ENCODE results near the gene ARMH3. TPM values are rescaled to one million over a fixed set of nuclear protein-coding genes. Genes with fewer than 3 reads are reported as not detected.

The ARMH3 gene
- total RNA-seq, 5 donors from 2014 or later (not counting 1 experiment from before 2014, with no cell fraction given), result 26.4 to 30.0 (median 27.2) TPM

GRCh38 chr10:101814466-101815071, 241.4 kb downstream of the ARMH3 start:
- no peaks in the 10 kb centered on the region for H3K27me3 Mint-ChIP-seq

GRCh38 chr10:101812606-101813005, 243.4 kb downstream of the ARMH3 start:
- WGBS (ENCODE audit: insufficient coverage), result 100% methylated on average over 1 of the region's 4 CpGs
- H3K9me3 Mint-ChIP-seq, result no peaks in the 10 kb centered on the region
- CTCF ChIA-PET, result interaction anchor here in 1 of 2 donors (0.6 to 0.9 kb wide), 3 partner anchors 15 to 345 kb away, joined by 3 to 4 read pairs (median 4); no protein-coding TSS in a partner anchor

More at GRCh38 chr10:101814466-101815071, 241.4 kb downstream of the ARMH3 start:
- Mint-ChIP-seq H3K9me3 (no peaks in the 10 kb centered on the region), H3K4me3 (peak overlapping the region; percentile 94 to 99 (median 98)), H3K27ac (peak overlapping the region; percentile 70 to 88), H3K4me1 (peaks cover 56 to 58% (median 57%) of the 10 kb centered on the region in 3 donors), H3K36me3 (peaks cover 32% of the 10 kb centered on the region)
- H3K4me3 ChIP-seq (ENCODE audit: control insufficient read depth in 1 of 2, extremely low read depth in 1 of 2, low read length in 1 of 2), result peak overlapping the region; percentile 95 to 100
- H3K9me3 ChIP-seq, result no peaks in the 10 kb centered on the region
- peak in 1 of 35 experiments; percentile 27 for DNase-seq
- 75% methylated on average over 6 of the region's 8 CpGs for WGBS (ENCODE audit: insufficient coverage)
- ChIA-PET POLR2A (interaction anchor here (0.5 to 0.7 kb wide), 2 partner anchors 18 to 31 kb away, joined by 3 to 4 read pairs; partner anchors contain the start of gene NPM3 (in 1 of the 2)), CTCF (interaction anchor here in 1 of 2 donors (0.9 kb wide), 1 partner anchor 14 kb away, joined by 3 read pairs; no protein-coding TSS in a partner anchor)
- ATAC-seq (replicated peaks in 1 of 4), result no peak
- H3K36me3 ChIP-seq (ENCODE audit: control insufficient read depth in 2 of 2, extremely low read depth in 1 of 2, insufficient read depth in 1 of 2, low read length in 1 of 2), result peaks cover 7 to 29% of the 10 kb centered on the region in 2 donors
- H3K27ac ChIP-seq (ENCODE audit: low read length), result no peak overlapping the region
- H3K4me1 ChIP-seq (ENCODE audit: control insufficient read depth in 1 of 2, extremely low read depth in 1 of 2, insufficient read depth in 2 of 2, low read length in 2 of 2), result peaks cover 30 to 31% of the 10 kb centered on the region in 2 experiments
- no peaks in the 10 kb centered on the region for H3K27me3 ChIP-seq (replicated peaks in 1 of 2; ENCODE audit: control insufficient read depth in 2 of 2, extremely low read depth in 1 of 2, insufficient read depth in 2 of 2, low read length in 1 of 2)

GRCh38 chr10:101807158-101807557, 248.8 kb downstream of the ARMH3 start:
- Mint-ChIP-seq H3K4me3 (no peak overlapping the region), H3K27ac (peak overlapping the region in 1 of 2 donors; percentile 36), H3K9me3 (no peaks in the 10 kb centered on the region), H3K27me3 (no peaks in the 10 kb centered on the region), H3K4me1 (peaks cover 10 to 41% (median 39%) of the 10 kb centered on the region in 3 donors), H3K36me3 (peaks cover 36% of the 10 kb centered on the region)
- H3K36me3 ChIP-seq (ENCODE audit: control insufficient read depth in 2 of 2, extremely low read depth in 1 of 2, insufficient read depth in 1 of 2, low read length in 1 of 2), result peaks cover 11 to 90% of the 10 kb centered on the region in 2 donors
- WGBS (ENCODE audit: insufficient coverage), result 88% methylated on average over 1 of the region's 1 CpG
- H3K9me3 ChIP-seq, result no peaks in the 10 kb centered on the region
- H3K4me3 ChIP-seq (ENCODE audit: control insufficient read depth in 1 of 2, extremely low read depth in 1 of 2, low read length in 1 of 2), result no peak overlapping the region
- ChIA-PET CTCF (interaction anchor here in 1 of 2 donors (0.6 kb wide), 1 partner anchor 20 kb away, joined by 12 read pairs; no protein-coding TSS in a partner anchor), POLR2A (interaction anchor here in 1 of 2 donors (1.2 kb wide), 1 partner anchor 12 kb away, joined by 3 read pairs; no protein-coding TSS in a partner anchor)
- no peak for ATAC-seq (replicated peaks in 1 of 4)
- H3K27ac ChIP-seq (ENCODE audit: low read length), result no peak overlapping the region
- no peaks in the 10 kb centered on the region for H3K27me3 ChIP-seq (replicated peaks in 1 of 2; ENCODE audit: control insufficient read depth in 2 of 2, extremely low read depth in 1 of 2, insufficient read depth in 2 of 2, low read length in 1 of 2)
- no peak for DNase-seq
- H3K4me1 ChIP-seq (ENCODE audit: control insufficient read depth in 1 of 2, extremely low read depth in 1 of 2, insufficient read depth in 2 of 2, low read length in 2 of 2), result peaks cover 0 to 8% of the 10 kb centered on the region in 2 experiments

More at GRCh38 chr10:101812606-101813005, 243.4 kb downstream of the ARMH3 start:
- DNase-seq (no peak), ATAC-seq (replicated peaks in 1 of 4) (no peak)
- Mint-ChIP-seq H3K4me3 (peak overlapping the region in 2 of 3 donors; percentile 98 to 99), H3K36me3 (peaks cover 34% of the 10 kb centered on the region), H3K4me1 (peaks cover 46 to 55% (median 54%) of the 10 kb centered on the region in 3 donors), H3K27me3 (no peaks in the 10 kb centered on the region), H3K27ac (peak overlapping the region in 1 of 2 donors; percentile 64)
- H3K4me1 ChIP-seq (ENCODE audit: control insufficient read depth in 1 of 2, extremely low read depth in 1 of 2, insufficient read depth in 2 of 2, low read length in 2 of 2), result peaks cover 21 to 22% of the 10 kb centered on the region in 2 experiments
- H3K4me3 ChIP-seq (ENCODE audit: control insufficient read depth in 1 of 2, extremely low read depth in 1 of 2, low read length in 1 of 2), result peak overlapping the region in 1 of 2 donors; percentile 44
- H3K27ac ChIP-seq (ENCODE audit: low read length), result no peak overlapping the region
- POLR2A ChIA-PET, result no interaction called here
- H3K36me3 ChIP-seq (ENCODE audit: control insufficient read depth in 2 of 2, extremely low read depth in 1 of 2, insufficient read depth in 1 of 2, low read length in 1 of 2), result peaks cover 7 to 47% of the 10 kb centered on the region in 2 donors
- H3K27me3 ChIP-seq (replicated peaks in 1 of 2; ENCODE audit: control insufficient read depth in 2 of 2, extremely low read depth in 1 of 2, insufficient read depth in 2 of 2, low read length in 1 of 2), result no peaks in the 10 kb centered on the region
- no peaks in the 10 kb centered on the region for H3K9me3 ChIP-seq

DNA sequence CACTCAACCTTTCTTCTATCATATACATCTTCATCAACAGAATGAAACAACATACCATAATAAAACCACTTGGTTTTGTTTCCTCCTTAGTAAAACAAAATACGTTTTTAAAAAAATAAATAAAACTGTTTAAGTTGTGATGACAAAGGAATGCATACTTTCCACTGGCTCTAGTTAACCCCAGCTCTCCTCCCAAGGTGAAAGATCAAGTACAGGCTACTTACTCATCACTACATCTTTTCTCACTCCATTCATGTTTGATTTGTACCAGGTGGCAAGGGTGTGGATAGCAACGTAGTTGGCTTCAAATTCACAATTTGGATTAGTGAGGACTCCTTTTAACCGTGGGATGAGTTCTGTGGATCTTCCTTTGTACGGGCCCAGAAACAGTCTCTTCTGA, 252.5 kb downstream of the ARMH3 start:
- Mint-ChIP-seq H3K27me3 (no peaks in the 10 kb centered on the region), H3K27ac (no peak overlapping the region), H3K4me1 (peaks cover 38% of the 10 kb centered on the region in 3 donors), H3K4me3 (no peak overlapping the region), H3K9me3 (no peaks in the 10 kb centered on the region), H3K36me3 (peaks cover 46% of the 10 kb centered on the region)
- H3K4me1 ChIP-seq (ENCODE audit: control insufficient read depth in 1 of 2, extremely low read depth in 1 of 2, insufficient read depth in 2 of 2, low read length in 2 of 2), result peaks cover 0 to 15% of the 10 kb centered on the region in 2 experiments
- CTCF ChIA-PET, result no interaction called here
- no CpG with 5 or more reads among the region's 4 CpGs for WGBS (ENCODE audit: insufficient coverage)
- no peak for DNase-seq
- no peak overlapping the region for H3K27ac ChIP-seq (ENCODE audit: low read length)
- no peaks in the 10 kb centered on the region for H3K9me3 ChIP-seq
- H3K36me3 ChIP-seq (ENCODE audit: control insufficient read depth in 2 of 2, extremely low read depth in 1 of 2, insufficient read depth in 1 of 2, low read length in 1 of 2), result peaks cover 12 to 90% of the 10 kb centered on the region in 2 donors
- POLR2A ChIA-PET, result interaction anchor here in 1 of 2 donors (0.6 kb wide), 1 partner anchor 17 kb away, joined by 6 read pairs; no protein-coding TSS in a partner anchor
- H3K27me3 ChIP-seq (replicated peaks in 1 of 2; ENCODE audit: control insufficient read depth in 2 of 2, extremely low read depth in 1 of 2, insufficient read depth in 2 of 2, low read length in 1 of 2), result no peaks in the 10 kb centered on the region
- H3K4me3 ChIP-seq (ENCODE audit: control insufficient read depth in 1 of 2, extremely low read depth in 1 of 2, low read length in 1 of 2), result no peak overlapping the region
- no peak for ATAC-seq (replicated peaks in 1 of 4)

- H3K36me3 Mint-ChIP-seq, result peaks cover 71% of the 10 kb centered on the region
- no peak overlapping the region for H3K27ac ChIP-seq (ENCODE audit: low read length)
- DNase-seq, result no peak
Measured at GRCh38 chr10:101797403-101798059, 258.4 kb downstream of the ARMH3 start.

More at GRCh38 chr10:101797403-101798059, 258.4 kb downstream of the ARMH3 start:
- Mint-ChIP-seq H3K9me3 (no peaks in the 10 kb centered on the region), H3K27me3 (no peaks in the 10 kb centered on the region), H3K27ac (no peak overlapping the region), H3K4me3 (no peak overlapping the region), H3K4me1 (peaks cover 38 to 48% (median 41%) of the 10 kb centered on the region in 3 donors)
- ChIA-PET POLR2A (interaction anchor here (0.6 to 1.0 kb wide), 6 partner anchors 12 to 747 kb away, joined by 3 to 10 read pairs (median 4); partner anchors contain the start of gene NPM3 (in 1 of the 2)), CTCF (interaction anchor here (0.5 to 2.2 kb wide), 7 partner anchors 11 to 326 kb away, joined by 3 to 11 read pairs (median 6); no protein-coding TSS in a partner anchor)
- no peak for ATAC-seq (replicated peaks in 1 of 4)
- Histone ChIP-seq H3K36me3 (ENCODE audit: control insufficient read depth in 2 of 2, extremely low read depth in 1 of 2, insufficient read depth in 1 of 2, low read length in 1 of 2) (peaks cover 5 to 95% of the 10 kb centered on the region in 2 donors), H3K4me1 (ENCODE audit: control insufficient read depth in 1 of 2, extremely low read depth in 1 of 2, insufficient read depth in 2 of 2, low read length in 2 of 2) (peaks cover 0 to 15% of the 10 kb centered on the region in 2 experiments), H3K4me3 (ENCODE audit: control insufficient read depth in 1 of 2, extremely low read depth in 1 of 2, low read length in 1 of 2) (no peak overlapping the region), H3K27me3 (replicated peaks in 1 of 2; ENCODE audit: control insufficient read depth in 2 of 2, extremely low read depth in 1 of 2, insufficient read depth in 2 of 2, low read length in 1 of 2) (no peaks in the 10 kb centered on the region), H3K9me3 (no peaks in the 10 kb centered on the region)
- no CpG with 5 or more reads among the region's 4 CpGs for WGBS (ENCODE audit: insufficient coverage)
